Stimulated activated CD4-positive, alpha-beta T cell treated with anti-CD3 and anti-CD28 coated beads, Interleukin-12 subunit alpha, Interleukin-12 subunit beta, amount 100 ng/mL, for 4 hours (primary cell): Measurements from ENCODE around the gene TMEM266.

Experiments
- DNase-seq: peaks from one replicate; pipeline ENCODE4 v3.0.0-alpha.2; 2020

TMEM266 gene

DNA sequence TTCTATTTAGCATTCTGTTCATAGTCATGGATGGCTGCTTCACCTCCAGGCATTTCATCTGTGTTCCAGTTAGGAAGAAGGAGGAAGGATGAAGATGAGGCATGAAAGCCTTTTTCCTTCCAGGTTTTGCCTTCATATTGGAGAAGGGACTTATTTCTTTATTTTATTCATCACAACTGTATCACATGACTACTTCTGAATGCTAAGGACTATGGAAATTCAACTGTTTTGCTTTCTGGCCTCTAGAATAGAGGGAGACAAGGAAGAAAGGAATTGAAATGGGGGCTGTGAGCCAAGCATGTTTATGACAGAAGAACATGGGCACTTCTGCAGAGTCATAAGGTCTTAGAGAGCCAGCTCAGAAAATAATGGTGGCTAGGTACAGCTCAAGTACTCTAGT is 10.4 kb downstream of the TMEM266 start:
- DNase-seq, result no peak

DNA sequence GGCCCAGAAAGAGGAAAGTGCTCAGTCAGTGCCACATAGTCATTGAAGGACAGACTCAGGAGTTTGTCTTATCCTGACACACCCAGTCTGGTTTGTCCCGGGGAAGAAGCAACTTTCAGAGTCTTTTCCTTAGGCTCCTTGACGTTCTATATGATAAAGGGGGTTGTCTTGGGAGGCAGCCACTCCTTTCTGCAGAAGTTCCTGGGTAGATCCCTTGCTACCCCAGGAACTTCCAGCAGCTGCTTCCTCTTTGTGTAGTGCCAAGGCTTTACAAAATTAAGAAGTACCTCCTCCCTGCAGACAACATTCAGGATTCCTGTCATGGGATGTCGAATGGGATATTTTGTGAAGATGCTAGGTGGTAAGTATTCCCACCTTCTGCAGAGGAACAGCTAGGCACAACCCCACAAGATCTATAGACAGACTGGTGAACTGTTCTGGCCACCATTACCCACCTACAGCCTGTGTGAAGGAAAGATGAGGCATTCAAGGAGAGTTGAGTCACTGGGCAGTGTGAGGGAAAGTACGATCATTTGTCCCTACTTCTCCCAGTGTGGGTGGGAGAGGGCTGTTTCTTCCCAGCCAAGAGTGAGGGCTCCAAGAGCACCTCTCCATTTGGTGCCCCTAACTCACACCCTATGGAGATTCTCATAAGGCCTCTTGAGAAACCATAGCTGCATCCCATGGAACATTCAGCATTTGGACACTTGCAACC is 11.3 kb downstream of the TMEM266 start:
- no peak for DNase-seq

DNA sequence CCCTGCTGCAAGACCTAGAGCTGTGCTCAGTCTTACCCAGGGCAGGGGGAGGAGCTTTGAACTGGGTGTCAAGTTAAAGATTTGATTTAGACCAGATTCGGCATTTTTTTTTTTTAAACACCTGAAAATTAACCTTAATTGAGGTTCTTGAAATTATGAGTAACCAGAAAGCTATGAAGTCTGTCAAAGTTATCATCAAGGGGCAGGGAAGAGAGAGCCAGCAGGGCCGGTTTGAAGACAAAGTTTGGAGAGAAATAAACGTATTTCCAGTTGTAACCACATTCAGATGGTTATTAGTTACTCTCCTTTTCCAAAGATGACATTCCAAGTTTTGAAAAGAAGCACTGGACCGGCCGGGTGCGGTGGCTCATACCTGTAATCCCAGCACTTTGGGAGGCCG is 12.0 kb downstream of the TMEM266 start:
- DNase-seq, result no peak

GRCh38 chr15:76073554-76073953 is 13.8 kb downstream of the TMEM266 start:
- DNase-seq, result no peak

DNA sequence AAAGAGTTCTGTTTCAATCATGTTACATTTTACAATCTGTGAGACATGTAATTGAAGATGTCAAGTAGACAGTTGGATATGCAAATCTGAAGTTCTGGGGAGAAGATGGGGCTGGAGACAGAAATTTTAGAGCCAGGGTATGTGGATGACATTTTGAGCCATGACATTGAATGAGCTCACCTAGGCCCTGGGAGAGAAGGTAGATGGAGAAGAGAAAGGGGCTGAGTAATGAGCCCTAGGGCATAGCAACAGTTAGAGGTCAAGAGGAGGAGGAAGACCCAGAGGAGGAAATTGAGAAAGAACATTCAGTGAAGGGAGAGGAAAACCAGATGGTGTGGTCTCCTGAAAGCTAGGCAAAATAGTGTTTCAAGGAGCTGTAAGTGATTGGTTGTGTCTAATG is 15.3 kb downstream of the TMEM266 start:
- DNase-seq, result no peak

DNA sequence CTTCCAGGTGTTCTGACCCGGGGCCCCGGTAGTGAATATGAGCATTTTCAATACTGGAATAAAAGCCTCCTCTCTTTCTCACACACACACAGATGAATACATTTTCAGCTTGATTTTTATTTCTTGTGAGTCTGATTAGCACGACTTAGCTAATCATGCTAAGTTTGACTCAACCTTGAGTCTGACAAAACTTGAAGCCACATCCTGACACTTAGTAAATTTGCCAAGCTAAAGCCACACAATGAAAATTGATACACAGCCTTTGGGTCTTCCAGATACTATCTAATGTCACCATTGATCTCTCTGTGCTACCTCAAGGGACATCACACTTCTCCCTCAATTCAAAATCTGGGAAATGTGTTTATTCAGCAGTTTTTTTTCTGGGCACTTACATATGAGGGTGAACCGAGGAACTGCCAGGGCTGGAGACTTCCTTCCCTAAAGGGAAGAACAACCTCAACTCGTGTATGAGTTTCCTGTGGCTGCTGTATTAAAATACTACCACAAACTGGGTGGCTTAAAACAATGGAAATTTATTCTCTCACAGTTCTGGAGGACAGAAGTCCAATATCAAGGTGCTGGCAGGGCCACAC is 18.6 kb downstream of the TMEM266 start:
- no peak for DNase-seq

DNA sequence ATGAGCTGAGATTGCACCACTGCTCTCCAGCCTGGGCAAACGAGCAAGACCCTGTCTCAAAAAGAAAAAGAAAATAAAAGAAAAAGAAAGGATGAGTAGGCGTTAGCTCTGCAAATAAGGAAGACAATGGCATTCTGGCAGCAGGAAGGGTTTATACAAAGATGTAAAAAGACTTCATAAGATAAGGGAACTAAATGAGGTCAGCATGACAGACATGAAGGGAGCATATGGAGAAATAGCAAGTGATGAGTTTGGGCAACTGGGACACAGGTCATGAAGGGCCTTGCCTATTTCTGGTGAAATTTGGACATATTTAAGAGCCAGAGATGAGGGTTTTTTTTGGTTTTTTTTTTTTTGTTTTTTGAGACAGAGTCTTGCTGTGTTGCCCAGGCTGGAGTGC is 24.5 kb downstream of the TMEM266 start:
- no peak for DNase-seq

DNA sequence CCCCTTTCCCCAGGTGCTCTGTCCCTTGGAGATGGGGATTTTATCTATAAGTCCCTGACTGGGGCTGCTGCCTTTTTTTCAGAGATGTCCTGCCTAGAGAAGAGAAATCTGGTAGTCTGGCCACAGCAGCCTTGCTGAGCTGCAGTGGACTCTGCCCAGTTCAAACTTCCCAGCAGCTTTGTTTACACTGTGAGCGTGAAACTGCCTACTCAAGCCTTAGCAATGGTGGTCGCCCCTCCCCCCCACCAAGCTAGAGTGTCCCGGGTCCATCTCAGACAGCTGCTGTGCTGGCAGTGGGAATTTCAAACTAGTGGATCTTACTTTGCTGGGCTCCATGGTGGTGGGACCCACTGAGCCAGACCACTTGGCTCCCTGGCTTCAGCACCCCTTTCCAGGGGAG is 38.9 kb downstream of the TMEM266 start:
- no peak for DNase-seq

- DNase-seq, result no peak
Observed at GRCh38 chr15:76099388-76099787, 39.6 kb downstream of the TMEM266 start.

DNA sequence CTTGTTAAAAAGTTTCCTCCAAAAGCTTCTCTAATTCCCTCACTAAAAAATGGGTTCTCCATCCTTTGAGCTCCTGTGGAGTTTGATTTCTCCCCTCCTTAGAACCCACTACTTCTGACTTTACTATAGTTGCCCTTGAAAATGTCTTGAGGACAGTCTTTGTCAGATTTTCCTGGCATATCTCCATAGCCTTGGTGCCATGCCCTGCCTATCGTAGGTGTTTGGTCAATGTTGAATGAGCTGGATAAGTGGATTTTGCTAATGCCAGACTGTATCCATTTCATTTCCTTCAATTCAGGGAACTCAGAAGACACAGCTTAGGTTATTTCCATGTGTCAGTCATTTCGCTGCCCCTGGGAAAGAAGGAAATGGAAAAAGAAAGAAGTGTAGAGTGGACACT is 40.6 kb downstream of the TMEM266 start:
- no peak for DNase-seq

GRCh38 chr15:76101655-76102054 is 41.9 kb downstream of the TMEM266 start:
- no peak for DNase-seq

- DNase-seq, result no peak
Observed at GRCh38 chr15:76105391-76105790, 45.6 kb downstream of the TMEM266 start.

GRCh38 chr15:76105911-76106310 is 46.1 kb downstream of the TMEM266 start:
- no peak for DNase-seq

DNA sequence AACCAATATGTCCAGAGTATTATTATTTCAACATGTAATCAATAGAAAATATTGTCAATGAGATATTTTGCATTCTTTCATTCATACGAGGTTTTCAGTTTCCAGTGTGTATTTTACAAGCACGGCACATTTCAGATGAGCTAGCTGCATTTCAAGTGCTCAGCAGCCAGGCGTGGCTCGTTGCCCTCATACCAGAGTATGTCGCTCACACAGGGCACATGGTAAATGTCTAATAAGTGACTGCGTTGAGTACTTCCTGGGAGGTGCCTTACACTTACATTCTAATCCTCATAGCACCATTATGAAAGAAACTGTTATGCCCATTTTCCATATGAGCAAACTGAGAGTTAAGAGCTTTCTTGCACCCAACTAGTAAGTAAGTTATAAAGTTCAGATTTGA is 47.4 kb downstream of the TMEM266 start:
- DNase-seq, result no peak

DNA sequence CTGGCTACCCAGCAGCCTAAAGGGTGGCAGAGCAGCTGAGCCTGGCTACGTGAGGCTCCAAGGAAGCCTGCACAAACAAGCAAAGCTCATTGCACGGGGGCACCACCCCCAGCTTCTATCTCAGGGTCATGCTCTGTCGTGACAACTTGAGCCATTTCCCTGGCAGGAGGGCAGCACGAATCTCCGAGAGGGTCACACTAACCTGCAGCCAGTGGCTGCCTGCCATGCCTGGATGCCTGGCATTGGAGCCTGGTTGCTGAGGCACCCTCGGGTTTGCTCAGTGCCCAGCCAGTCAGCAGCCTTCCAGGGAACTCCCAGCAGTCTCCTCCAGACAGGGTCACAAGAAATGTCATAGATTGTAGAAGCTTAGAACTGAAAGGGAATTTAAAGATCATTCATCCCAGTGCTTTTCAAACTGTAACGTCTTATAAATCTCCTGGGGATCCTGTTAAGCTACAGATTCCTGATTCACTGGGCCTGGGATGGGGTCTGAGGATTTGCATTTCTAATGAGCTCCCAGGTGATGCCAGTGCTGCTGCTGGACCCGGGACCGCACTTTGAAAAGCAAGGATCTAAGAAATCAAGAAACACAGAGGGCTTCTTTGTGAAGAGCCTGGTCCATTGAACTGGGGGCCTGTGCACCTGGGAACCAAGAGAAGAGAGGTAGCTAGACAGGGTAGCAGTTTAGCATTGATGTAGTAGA is 48.4 kb downstream of the TMEM266 start:
- no peak for DNase-seq

DNA sequence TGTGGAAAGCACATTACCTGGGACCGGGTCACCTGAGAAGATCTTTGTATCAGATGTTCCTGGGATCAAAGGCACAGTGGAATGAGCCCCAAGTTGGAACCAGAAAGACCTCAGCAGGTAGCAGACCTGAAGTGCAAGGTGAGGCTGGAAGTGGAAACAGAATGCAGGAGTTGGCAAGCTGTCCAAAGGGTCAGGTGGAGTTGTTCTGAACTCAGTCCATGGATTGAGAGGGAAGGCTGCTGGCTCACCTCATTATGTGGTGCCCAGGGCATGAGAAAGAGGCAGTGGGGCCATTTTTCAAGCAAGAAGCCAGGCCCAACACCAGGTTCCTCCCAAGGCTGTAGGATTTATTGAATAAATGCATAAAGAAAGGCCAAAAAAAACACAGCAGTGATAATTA is 49.3 kb downstream of the TMEM266 start:
- DNase-seq, result no peak

DNA sequence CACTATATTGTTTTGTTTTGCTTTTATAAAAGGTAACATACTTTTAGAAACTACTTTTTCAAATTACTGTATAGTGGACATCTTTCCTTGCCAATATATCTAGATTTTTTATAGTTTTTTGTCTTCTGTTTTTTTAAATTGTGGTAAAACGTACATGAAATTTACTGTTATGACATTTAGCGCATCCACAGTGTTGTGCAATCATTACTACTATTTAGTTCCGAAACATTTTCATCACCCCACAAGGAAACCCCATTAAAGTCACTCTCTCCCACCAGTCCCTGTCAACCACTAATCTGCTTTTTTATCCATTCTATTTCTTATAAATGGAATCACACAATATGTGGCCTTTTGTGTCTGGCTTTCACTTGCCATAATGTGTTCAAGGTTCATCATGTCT is 54.8 kb downstream of the TMEM266 start:
- DNase-seq, result no peak

DNA sequence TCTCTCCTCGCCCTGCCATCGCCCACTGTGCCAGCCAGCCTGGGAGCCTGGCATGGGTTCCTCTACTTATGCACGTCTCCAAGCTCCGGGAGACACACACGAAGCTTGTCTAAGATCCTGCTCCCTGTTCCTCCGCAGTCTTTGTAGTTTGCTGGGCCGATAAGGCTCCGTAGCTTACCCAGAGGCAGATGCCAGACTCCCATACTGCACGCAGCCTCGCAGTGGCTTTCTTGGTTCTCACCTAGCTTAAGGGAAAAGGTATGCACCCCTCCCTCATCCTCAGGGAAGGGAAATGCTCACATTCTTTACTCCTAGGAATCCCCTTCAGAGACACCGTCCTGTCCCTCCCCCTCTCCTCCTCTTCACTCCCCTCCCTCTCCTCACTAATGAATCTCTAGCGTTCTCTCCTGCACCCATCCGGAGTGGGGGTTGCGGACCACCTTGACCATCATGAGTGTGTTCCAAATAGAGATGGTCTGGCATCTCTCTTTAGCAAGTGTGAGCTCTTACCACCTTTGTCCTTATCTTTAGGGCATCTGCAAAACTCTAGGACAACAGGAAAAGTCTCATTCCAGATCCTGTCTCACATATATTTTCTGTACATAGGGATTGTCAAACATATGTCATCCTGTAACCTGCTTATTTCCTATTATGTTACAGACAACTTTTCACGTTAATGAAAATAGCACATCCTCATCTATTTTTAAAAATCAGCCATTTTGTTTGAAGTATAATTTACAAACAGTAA is 56.5 kb downstream of the TMEM266 start:
- DNase-seq, result no peak

GRCh38 chr15:76117181-76117580 is 57.4 kb downstream of the TMEM266 start:
- no peak for DNase-seq

DNA sequence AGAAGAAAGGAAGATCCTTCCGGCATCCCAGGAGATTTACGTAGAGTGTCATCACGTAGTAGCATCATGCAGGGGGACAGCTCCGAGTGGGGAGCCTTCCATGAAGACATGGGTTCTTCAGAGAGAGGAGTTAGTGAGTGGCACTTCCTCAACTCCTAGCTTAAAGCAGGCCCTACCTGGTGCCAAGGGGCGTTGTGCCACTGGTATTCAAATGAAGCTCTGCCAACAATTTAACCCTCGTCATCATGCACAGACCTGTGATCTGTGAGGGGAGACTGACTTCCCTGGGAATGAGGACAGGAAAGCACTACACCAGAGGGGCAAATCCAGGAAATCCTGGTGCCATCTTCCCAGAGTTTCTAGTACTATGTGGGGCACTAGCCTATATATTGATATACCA is 59.0 kb downstream of the TMEM266 start:
- no peak for DNase-seq

DNA sequence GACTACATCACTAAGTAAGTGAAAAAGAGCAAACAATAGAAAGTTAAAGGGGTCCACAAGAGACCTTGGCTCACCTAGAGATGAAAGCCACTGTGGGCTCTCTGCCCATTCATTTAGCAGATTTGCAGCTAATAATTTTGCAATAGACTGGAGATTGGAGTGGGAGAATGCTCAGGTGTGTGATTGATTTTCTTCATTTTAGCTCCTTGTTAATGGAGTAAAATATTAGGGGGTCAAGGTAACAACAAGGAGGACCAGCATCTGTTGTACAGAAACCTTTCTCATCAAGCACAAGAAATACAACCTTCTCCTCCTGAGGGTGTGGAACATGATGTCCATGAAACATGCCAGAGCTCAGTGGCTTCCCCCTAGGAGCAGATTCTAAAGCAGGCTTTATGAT is 63.2 kb downstream of the TMEM266 start:
- no peak for DNase-seq

GRCh38 chr15:76127169-76127568 is 67.4 kb downstream of the TMEM266 start:
- no peak for DNase-seq

DNA sequence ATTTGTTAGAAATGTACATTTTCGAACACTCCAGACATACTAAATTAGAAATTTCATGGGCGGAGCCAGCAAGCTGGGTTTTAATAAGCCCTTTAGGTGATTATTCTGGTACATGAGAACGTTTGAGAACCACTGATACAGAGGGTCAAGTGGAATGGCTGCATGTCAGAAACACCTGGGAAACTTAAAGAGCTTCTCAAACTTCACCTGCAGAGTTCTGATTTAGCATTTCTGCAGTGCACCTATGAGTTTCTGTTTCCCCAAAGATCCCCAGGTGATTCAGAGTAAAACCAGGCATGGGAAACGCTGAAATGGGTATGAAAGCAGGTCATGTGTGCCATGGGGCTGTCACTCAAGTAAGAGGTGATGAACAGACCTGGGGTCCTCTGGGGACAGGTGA is 68.1 kb downstream of the TMEM266 start:
- DNase-seq, result no peak

- no peak for DNase-seq
Observed at GRCh38 chr15:76134537-76134936, 74.8 kb downstream of the TMEM266 start.
